Fibroblast of lung (primary cell): Measurements from ENCODE around the gene IRF5.

ENCODE experiments used
- CTCF ChIP-seq, 2 donors: IDR thresholded peaks in 1 of 2; conservative IDR thresholded peaks in 1 of 2; 1 replicate in 1 of 2; 2 replicates in 1 of 2; pipeline ENCODE4 v1.5.1; 2011 to 2012; ENCODE audit warnings: low read length in 2 of 2, control low read depth in 1 of 2, inconsistent platforms in 1 of 2, low read depth in 1 of 2, mild to moderate bottlenecking in 1 of 2
- EZH2 ChIP-seq: IDR thresholded peaks from 2 replicates; pipeline ENCODE4 v1.5.1; 2012; ENCODE audit warnings: low read length, control low read depth, mild to moderate bottlenecking; ENCODE audit errors: missing control alignments

- TF ChIP-seq CTCF (conservative IDR thresholded peaks at IDR 0.05 in 1 of 2, IDR thresholded peaks at IDR 0.05 in 1 of 2; ENCODE audit: low read depth in 1 of 2, low read length in 2 of 2) (no peak), EZH2 (no peak)
These were observed 25.4 kb upstream of the IRF5 start for GRCh38 chr7:128912281-128912680.
